Activated naive CD8-positive, alpha-beta T cell treated with anti-CD3 and anti-CD28 coated beads for 36 hours (primary cell): ENCODE results near the gene GNG7. TPM values are rescaled to one million over a fixed set of nuclear protein-coding genes. Genes with fewer than 3 reads are reported as not detected.
"Not testable (repeated sequence)": the region's sequence is repeated elsewhere in the genome, so short reads cannot be mapped to it uniquely, and the experiment has no call there.

Experiments used
- DNase-seq: peaks from one replicate; pipeline ENCODE4 v3.0.0; 2021
- H3K27ac Mint-ChIP-seq: one replicate; pipeline ENCODE4 v1.8.0; 2022; ENCODE audit warnings: mild to moderate bottlenecking, moderate library complexity, mixed read lengths
- H3K27me3 Mint-ChIP-seq: one replicate; pipeline ENCODE4 v1.8.0; 2022; ENCODE audit warnings: mild to moderate bottlenecking, mixed read lengths
- H3K36me3 Mint-ChIP-seq: one replicate; pipeline ENCODE4 v1.8.0; 2021; ENCODE audit warnings: mild to moderate bottlenecking, mixed read lengths
- H3K4me1 Mint-ChIP-seq: one replicate; pipeline ENCODE4 v1.8.0; 2021; ENCODE audit warnings: mixed read lengths
- H3K4me3 Mint-ChIP-seq: one replicate; pipeline ENCODE4 v1.8.0; 2022; ENCODE audit warnings: mild to moderate bottlenecking, moderate library complexity, mixed read lengths
- H3K9me3 Mint-ChIP-seq: one replicate; pipeline ENCODE4 v1.8.0; 2022; ENCODE audit warnings: mixed read lengths
- total RNA-seq, 2 experiments: library from RNA; stranded (reverse); gene quantifications; one replicate each; pipeline ENCODE4 v1.2.3, GENCODE V29; 2021

GNG7 gene
- total RNA-seq, 2 experiments from 2014 or later: 0.36 to 0.45 TPM

DNA sequence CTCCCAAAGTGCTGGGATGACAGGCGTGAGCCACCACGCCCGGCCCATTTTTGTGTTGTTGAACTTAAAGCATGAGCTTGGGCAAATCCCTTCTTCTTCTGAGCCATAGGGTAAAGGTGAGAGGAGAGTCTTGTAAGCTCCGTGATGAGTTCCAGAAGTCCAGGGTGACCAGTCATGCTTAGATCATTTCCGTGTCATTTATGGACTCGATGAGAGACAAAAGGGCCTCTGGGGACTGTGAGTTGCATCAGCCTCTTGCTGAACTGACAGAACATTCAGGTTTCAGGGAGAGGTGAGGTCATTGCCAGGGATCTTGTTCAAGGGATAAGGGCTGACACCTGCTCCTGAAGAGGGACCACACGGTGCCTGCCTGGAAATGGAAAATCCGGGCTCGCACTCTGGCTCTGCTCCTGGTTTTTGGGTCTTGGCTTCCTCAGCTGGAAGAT lies 173.0 kb downstream of the GNG7 start:
- H3K4me1 Mint-ChIP-seq: peaks cover 15% of the 10 kb centered on the region

DNA sequence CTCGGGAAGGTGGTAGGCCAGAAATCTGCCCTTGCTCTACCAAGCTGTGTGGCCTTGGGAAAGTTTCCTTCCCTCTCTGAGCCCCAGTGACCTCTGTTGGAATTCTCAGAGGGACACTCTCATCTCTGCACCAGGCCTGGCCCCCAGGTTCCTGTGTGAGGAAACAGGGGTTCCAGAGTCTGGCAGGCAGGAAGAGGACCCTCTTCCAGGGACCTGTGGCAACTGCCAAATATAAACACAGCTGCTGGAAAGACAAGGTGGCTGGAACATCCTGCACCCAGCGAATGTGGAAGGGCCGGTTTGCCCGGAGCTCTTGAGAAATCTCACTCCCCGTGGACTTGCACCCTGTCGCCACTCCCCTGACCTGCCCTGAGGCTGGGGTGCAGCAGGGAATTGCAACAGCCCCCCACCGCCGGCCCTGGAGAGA lies 173.8 kb downstream of the GNG7 start:
- H3K9me3 Mint-ChIP-seq: peaks cover 4% of the 10 kb centered on the region
- H3K36me3 Mint-ChIP-seq: peaks cover 2% of the 10 kb centered on the region
- H3K4me3 Mint-ChIP-seq: no peak overlapping the region
- no peaks in the 10 kb centered on the region for H3K27me3 Mint-ChIP-seq
- no peak overlapping the region for H3K27ac Mint-ChIP-seq
- H3K4me1 Mint-ChIP-seq: peaks cover 8% of the 10 kb centered on the region
- no peak for DNase-seq

More for the DNA sequence above, 173.0 kb downstream of the GNG7 start:
- H3K27ac Mint-ChIP-seq: no peak overlapping the region
- peaks cover 6% of the 10 kb centered on the region for H3K9me3 Mint-ChIP-seq
- H3K27me3 Mint-ChIP-seq: no peaks in the 10 kb centered on the region
- H3K36me3 Mint-ChIP-seq: peaks cover 5% of the 10 kb centered on the region
- H3K4me3 Mint-ChIP-seq: no peak overlapping the region
- no peak for DNase-seq

DNA sequence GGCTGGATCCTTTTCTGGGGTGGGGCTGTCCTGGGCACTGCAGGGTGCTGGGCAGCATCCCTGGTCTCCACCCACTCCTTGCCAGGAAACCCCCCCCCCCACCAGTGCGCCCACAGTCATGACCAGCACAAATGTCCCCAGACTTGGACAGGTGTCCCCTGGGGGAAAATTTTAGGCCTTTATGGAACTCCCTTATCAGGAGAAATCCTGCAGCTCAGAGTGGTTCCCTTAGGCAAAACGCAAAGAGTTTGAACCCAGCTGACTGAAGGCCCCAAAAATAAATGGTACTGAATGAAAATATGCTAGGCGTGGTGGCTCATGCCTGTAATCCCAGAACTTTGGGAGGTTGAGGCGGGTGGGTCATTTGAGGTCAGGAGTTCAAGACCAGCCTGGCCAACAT lies 174.8 kb downstream of the GNG7 start:
- Mint-ChIP-seq H3K4me1 (peaks cover under 1% of the 10 kb centered on the region), H3K27ac (no peak overlapping the region), H3K27me3 (no peaks in the 10 kb centered on the region), H3K9me3 (peaks cover 4% of the 10 kb centered on the region), H3K4me3 (no peak overlapping the region), H3K36me3 (peaks cover 2% of the 10 kb centered on the region)
- no peak for DNase-seq

DNA sequence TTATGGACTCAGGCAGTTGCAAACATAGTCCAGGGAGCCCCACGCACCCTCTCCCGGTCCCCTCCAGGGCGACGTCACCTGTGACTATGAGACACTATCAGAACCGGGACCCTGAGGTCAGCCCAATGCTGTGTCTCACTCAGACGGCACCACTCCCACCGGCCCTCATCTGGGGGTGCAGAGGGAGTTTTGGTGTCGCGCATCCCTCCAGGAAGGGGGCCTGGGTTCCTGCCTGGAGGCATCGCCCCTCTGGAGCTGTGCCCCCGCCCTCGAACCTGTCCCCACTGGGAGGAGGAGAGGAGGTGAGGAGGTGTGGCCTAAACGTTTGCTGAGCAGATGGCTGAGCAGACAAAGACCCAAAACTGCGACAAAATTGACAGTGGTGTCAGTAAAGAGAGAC lies 175.3 kb downstream of the GNG7 start:
- Mint-ChIP-seq H3K4me3 (no peak overlapping the region), H3K36me3 (peaks cover 1% of the 10 kb centered on the region), H3K4me1 (no peaks in the 10 kb centered on the region), H3K9me3 (peaks cover 2% of the 10 kb centered on the region), H3K27ac (no peak overlapping the region), H3K27me3 (no peaks in the 10 kb centered on the region)
- no peak for DNase-seq

- H3K4me1 Mint-ChIP-seq: no peaks in the 10 kb centered on the region
- no peaks in the 10 kb centered on the region for H3K9me3 Mint-ChIP-seq
These were observed 177.4 kb downstream of the GNG7 start for GRCh38 chr19:2524840-2525723.

DNA sequence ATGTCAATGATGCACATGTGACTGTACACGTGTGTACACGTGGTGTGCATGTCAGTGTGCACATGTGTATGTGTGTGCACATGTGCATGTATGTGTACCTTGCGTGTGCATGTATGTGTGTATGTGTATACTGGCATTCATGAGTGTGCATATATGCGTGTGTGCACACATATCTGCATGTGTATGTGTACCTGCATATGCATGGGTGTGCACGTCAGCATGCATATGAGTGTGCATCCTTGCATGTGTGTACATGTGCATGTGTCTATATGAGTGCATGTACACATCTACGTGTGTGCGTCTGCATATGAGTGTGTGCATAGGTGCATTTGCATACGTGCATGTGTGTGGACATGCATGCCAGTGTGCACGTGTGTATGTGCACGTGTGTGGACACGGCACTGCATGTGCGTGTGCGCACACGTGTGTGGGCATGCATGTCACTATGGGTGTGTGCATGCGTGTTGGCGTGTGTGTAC lies 178.1 kb downstream of the GNG7 start:
- no peaks in the 10 kb centered on the region for H3K36me3 Mint-ChIP-seq
- no peak overlapping the region for H3K27ac Mint-ChIP-seq
- no peaks in the 10 kb centered on the region for H3K4me1 Mint-ChIP-seq
- no peak overlapping the region for H3K4me3 Mint-ChIP-seq
- H3K27me3 Mint-ChIP-seq: no peaks in the 10 kb centered on the region
- no peaks in the 10 kb centered on the region for H3K9me3 Mint-ChIP-seq
- no peak for DNase-seq

More at GRCh38 chr19:2524840-2525723, 177.4 kb downstream of the GNG7 start:
- Mint-ChIP-seq H3K27ac (no peak overlapping the region), H3K4me3 (no peak overlapping the region), H3K36me3 (no peaks in the 10 kb centered on the region), H3K27me3 (no peaks in the 10 kb centered on the region)
- DNase-seq: no peak

DNA sequence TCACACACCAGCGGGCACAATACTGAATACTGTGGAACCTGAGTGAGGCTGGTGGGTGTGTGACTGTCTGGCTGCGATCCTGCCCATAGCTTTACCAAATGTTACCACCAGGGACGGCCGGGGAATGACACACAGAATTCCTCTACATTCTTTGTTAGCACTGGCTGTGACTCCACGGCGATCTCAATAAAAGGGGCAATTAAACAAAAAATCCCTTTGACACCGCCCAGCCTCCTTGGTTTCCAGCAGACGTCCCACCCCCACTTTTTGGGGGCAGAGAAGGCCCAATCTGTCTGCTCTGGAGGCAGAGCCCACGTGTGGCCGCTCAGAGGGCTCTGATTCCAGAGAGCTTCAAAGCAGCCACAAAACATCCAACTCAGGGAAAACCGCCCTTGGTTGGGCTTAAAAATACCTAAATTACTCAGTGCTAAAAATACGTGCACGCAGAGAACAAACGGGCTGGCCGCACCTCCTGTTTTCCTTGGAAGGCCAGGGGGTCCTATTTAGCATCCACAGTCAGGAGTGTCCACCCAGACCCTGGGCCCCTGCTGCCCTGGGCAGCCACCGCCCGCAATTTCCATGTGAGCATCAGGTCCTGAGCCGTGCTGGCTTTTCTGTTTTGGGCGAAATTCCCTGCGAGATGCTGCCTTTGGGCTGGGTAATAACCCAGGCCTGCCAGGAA lies 178.7 kb downstream of the GNG7 start:
- Mint-ChIP-seq H3K4me1 (no peaks in the 10 kb centered on the region), H3K27ac (no peak overlapping the region), H3K4me3 (no peak overlapping the region)

GRCh38 chr19:2519482-2519881 lies 183.0 kb downstream of the GNG7 start:
- Mint-ChIP-seq H3K27ac (no peak overlapping the region), H3K4me3 (no peak overlapping the region), H3K36me3 (no peaks in the 10 kb centered on the region), H3K9me3 (no peaks in the 10 kb centered on the region), H3K27me3 (no peaks in the 10 kb centered on the region), H3K4me1 (peaks cover 8% of the 10 kb centered on the region)
- DNase-seq: no peak

More for the DNA sequence above, 178.7 kb downstream of the GNG7 start:
- H3K27me3 Mint-ChIP-seq: no peaks in the 10 kb centered on the region
- H3K36me3 Mint-ChIP-seq: no peaks in the 10 kb centered on the region
- H3K9me3 Mint-ChIP-seq: no peaks in the 10 kb centered on the region
- DNase-seq: no peak

DNA sequence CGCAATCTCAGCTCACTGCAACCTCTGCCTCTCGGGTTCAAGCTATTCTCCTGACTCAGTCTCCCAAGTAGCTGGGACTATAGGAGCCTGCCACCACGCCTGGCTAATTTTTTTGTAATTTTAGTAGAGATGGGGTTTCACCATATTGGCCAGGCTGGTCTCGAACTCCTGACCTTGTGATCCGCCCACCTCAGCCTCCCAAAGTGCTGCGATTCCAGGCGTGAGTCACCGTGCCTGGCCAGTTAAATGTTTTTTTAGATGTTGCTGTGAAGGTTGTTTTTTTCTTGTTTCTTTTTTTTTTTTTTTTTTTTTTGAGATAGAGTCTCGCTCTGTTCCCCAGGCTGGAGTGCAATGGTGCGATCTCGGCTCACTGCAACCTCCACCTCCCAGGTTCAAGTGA lies 183.6 kb downstream of the GNG7 start:
- H3K9me3 Mint-ChIP-seq, H3K4me1 Mint-ChIP-seq, DNase-seq, H3K27ac Mint-ChIP-seq, H3K4me3 Mint-ChIP-seq, H3K36me3 Mint-ChIP-seq, H3K27me3 Mint-ChIP-seq: not testable (repeated sequence)

- H3K4me1 Mint-ChIP-seq: peaks cover 8% of the 10 kb centered on the region
- DNase-seq: no peak
- H3K9me3 Mint-ChIP-seq: no peaks in the 10 kb centered on the region
- H3K4me3 Mint-ChIP-seq: no peak overlapping the region
- no peaks in the 10 kb centered on the region for H3K27me3 Mint-ChIP-seq
- H3K36me3 Mint-ChIP-seq: no peaks in the 10 kb centered on the region
- H3K27ac Mint-ChIP-seq: no peak overlapping the region
These were observed 184.5 kb downstream of the GNG7 start for GRCh38 chr19:2517881-2518601.

GRCh38 chr19:2516727-2517126 lies 185.8 kb downstream of the GNG7 start:
- DNase-seq: no peak
- peaks cover 8% of the 10 kb centered on the region for H3K4me1 Mint-ChIP-seq
- H3K9me3 Mint-ChIP-seq: no peaks in the 10 kb centered on the region
- H3K27me3 Mint-ChIP-seq: no peaks in the 10 kb centered on the region
- no peak overlapping the region for H3K4me3 Mint-ChIP-seq
- no peak overlapping the region for H3K27ac Mint-ChIP-seq
- no peaks in the 10 kb centered on the region for H3K36me3 Mint-ChIP-seq

DNA sequence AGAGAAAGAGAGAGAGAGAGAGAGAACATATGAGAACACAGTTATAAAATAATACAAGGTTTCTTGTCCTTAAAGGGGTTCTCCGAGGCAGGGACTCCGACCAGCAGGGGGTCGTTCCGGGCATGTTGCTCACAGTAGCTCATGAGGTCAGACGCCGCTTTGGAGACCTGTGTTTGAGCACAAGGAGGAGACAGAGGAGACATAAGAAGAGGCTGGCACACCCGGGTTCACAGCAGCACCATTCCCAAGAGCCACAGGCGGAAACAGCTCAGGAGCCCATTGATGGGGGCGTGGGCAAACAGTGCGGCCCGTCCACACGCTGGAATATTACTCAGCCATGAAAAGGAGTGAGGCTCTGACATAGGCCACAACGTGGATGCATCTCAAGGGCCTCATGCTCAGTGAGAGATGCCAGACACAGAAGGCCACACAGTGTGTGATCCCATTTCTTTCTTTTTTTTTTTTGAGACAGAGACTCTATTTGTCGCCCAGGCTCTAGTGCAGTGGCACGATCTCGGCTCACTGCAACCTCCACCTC lies 187.4 kb downstream of the GNG7 start:
- H3K27me3 Mint-ChIP-seq: no peaks in the 10 kb centered on the region
- H3K4me3 Mint-ChIP-seq: no peak overlapping the region
- no peaks in the 10 kb centered on the region for H3K9me3 Mint-ChIP-seq
- no peaks in the 10 kb centered on the region for H3K36me3 Mint-ChIP-seq
- no peak for DNase-seq
- H3K27ac Mint-ChIP-seq: no peak overlapping the region
- H3K4me1 Mint-ChIP-seq: peaks cover 8% of the 10 kb centered on the region

DNA sequence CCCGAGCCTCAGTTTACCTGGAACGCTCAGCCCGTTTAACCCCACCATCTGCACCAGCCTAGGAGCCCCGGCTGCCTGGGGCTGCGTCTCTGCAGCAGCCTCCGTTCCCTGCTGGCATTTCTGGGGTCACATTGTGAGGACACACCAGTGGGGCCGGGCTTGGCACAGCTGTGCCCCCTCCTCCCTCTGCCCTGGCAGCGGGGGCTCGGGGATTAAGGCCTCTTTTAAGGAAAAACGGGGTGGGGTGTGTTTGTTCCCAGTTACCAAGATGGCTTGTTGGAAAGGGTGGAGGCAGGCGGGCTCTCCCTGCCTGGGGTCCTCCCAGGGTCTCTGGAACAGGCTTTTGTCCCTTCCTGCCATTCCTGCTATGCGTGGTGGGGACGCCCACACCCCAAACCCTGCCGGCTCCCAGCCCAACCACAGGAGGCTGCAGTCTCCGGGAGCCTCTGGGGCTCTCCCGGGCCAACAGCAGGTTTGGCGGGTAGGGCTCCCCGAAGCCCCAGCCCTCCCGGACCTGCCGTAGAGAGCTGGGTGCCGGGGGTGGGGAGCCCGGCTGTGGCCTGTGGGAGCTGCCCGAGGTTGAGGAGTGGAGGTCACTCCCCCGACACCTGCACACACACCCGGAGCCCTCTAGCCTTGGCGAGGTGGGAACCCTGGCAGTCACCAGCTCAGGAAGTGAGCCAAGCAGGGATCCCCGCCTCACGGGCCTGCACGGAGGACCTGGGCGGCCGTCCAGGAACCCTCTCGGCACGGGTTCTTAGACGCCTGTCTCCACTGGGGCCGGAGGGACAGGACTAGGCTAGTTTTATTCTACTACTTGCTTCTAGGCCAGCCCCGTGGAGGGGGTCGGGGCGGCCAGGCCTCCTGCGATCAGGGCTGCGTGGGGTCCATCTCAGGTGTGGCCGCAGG lies 189.7 kb downstream of the GNG7 start:
- Mint-ChIP-seq H3K9me3 (no peaks in the 10 kb centered on the region), H3K27me3 (no peaks in the 10 kb centered on the region), H3K4me3 (no peak overlapping the region), H3K4me1 (peaks cover 4% of the 10 kb centered on the region), H3K27ac (no peak overlapping the region), H3K36me3 (no peaks in the 10 kb centered on the region)
- no peak for DNase-seq

- no peaks in the 10 kb centered on the region for H3K27me3 Mint-ChIP-seq
- no peaks in the 10 kb centered on the region for H3K36me3 Mint-ChIP-seq
- H3K9me3 Mint-ChIP-seq: no peaks in the 10 kb centered on the region
- peaks cover 9% of the 10 kb centered on the region for H3K4me1 Mint-ChIP-seq
- H3K27ac Mint-ChIP-seq: no peak overlapping the region
- H3K4me3 Mint-ChIP-seq: no peak overlapping the region
- DNase-seq: no peak
These were observed 190.5 kb downstream of the GNG7 start for GRCh38 chr19:2511991-2512390.
